PC-9 (cell line): ENCODE measurements around the gene ACP4. TPM values are rescaled to one million over a fixed set of nuclear protein-coding genes. Genes with fewer than 3 reads are reported as not detected.

Source experiments
- BruUV-seq: library from RNA; stranded (reverse); fragments of 400-500 nt; replicated peaks from 2 replicates; lab custom pipeline; 2021; lab: Mats Ljungman, UMichigan
- CTCF ChIA-PET: fragments of 300-600 bp; sonication (Branson Sonifier 250); formaldehyde crosslinking; loops from one replicate; lab custom pipeline; 2022; ENCODE audit warnings: antibody characterized with exemption; lab: Charles Lee
- POLR2A ChIA-PET: fragments of 300-600 bp; sonication (Branson Sonifier 250); formaldehyde crosslinking; loops from one replicate; lab custom pipeline; 2022; ENCODE audit warnings: antibody characterized with exemption; ENCODE audit not compliant: unreplicated experiment; lab: Charles Lee
- DNase-seq, 2 experiments: peaks; one replicate each; pipeline versions ENCODE4 v3.0.0 to v3.0.0-alpha.2; 2015 to 2022; ENCODE audit warnings: mixed read lengths in 1 of 2
- H2AFZ ChIP-seq: fragments of 200-600 bp; sonication (generic); 2 replicates; pipeline ENCODE4 v1.8.1; 2017; ENCODE audit warnings: antibody characterized with exemption
- H3F3A ChIP-seq: fragments of 200-600 bp; sonication (generic); 2 replicates; pipeline ENCODE4 v1.8.1; 2017; ENCODE audit warnings: antibody characterized with exemption, mild to moderate bottlenecking, low read depth; ENCODE audit not compliant: insufficient read depth
- H3K27ac ChIP-seq: fragments of 200-600 bp; sonication (generic); 2 replicates; pipeline ENCODE4 v1.6.1; 2016; ENCODE audit warnings: mixed run types
- H3K27me3 ChIP-seq: fragments of 200-600 bp; sonication (generic); 2 replicates; pipeline ENCODE4 v1.6.1; 2016; ENCODE audit warnings: low read depth, mixed run types; ENCODE audit not compliant: insufficient read depth
- H3K36me3 ChIP-seq: fragments of 200-600 bp; sonication (generic); 2 replicates; pipeline ENCODE4 v1.6.1; 2016; ENCODE audit warnings: low read depth, mixed run types
- H3K4me1 ChIP-seq: fragments of 200-600 bp; sonication (generic); replicated peaks from 2 replicates; pipeline ENCODE4 v1.6.1; 2016; ENCODE audit warnings: mixed run types; ENCODE audit not compliant: insufficient read depth
- H3K4me2 ChIP-seq: fragments of 200-600 bp; sonication (generic); 2 replicates; pipeline ENCODE4 v1.6.1; 2017; ENCODE audit warnings: mixed run types
- H3K4me3 ChIP-seq: fragments of 200-600 bp; sonication (generic); 2 replicates; pipeline ENCODE4 v1.6.1; 2016; ENCODE audit warnings: mixed run types
- H3K79me2 ChIP-seq: fragments of 200-600 bp; sonication (generic); 2 replicates; pipeline ENCODE4 v1.6.1; 2017; ENCODE audit warnings: low read depth, mixed run types
- H3K9me2 ChIP-seq: fragments of 200-600 bp; sonication (generic); 2 replicates; pipeline ENCODE4 v1.8.1; 2017; ENCODE audit warnings: mild to moderate bottlenecking; ENCODE audit not compliant: insufficient read depth
- H3K9me3 ChIP-seq: fragments of 200-600 bp; sonication (generic); 2 replicates; pipeline ENCODE4 v1.8.1; 2016; ENCODE audit warnings: low read depth; ENCODE audit not compliant: insufficient read depth
- H4K20me1 ChIP-seq: fragments of 200-600 bp; sonication (generic); 2 replicates; pipeline ENCODE4 v1.8.1; 2017; ENCODE audit not compliant: insufficient read depth
- CTCF ChIP-seq: fragments of 200-600 bp; sonication (generic); conservative IDR thresholded peaks from 2 replicates; pipeline ENCODE4 v1.6.1; 2017; ENCODE audit warnings: mixed run types, antibody characterized with exemption, mild to moderate bottlenecking, moderate library complexity
- EZH2 ChIP-seq: fragments of 200-600 bp; sonication (generic); IDR thresholded peaks from 2 replicates; pipeline ENCODE4 v1.8.0; 2017; ENCODE audit warnings: antibody characterized with exemption, low read depth
- intact Hi-C: fragments of 100-400 bp; cut with micrococcal nuclease; formaldehyde crosslinking; loops from one replicate; pipeline ENCODE4 v1.10.0; 2022; ENCODE audit not compliant: unreplicated experiment
- total RNA-seq: library from RNA; stranded (reverse); gene quantifications from 2 replicates; pipeline ENCODE4 v1.2.3, GENCODE V29; 2021

ACP4 gene
- total RNA-seq, 1 experiment from 2014 or later, result not detected

- H3K27ac ChIP-seq, result no peak overlapping the region
- no peaks in the 10 kb centered on the region for H3K9me2 ChIP-seq
- DNase-seq, result no peak
- BruUV-seq, result no TSS peak
- no peak overlapping the region for H2AFZ ChIP-seq
- no peak overlapping the region for H3K4me3 ChIP-seq
- H3K4me1 ChIP-seq, result peaks cover 12% of the 10 kb centered on the region; the same call in 1 of the 2 replicates
- ChIA-PET POLR2A (no interaction called here), CTCF (interaction anchor here (0.6 kb wide), 1 partner anchor 263 kb away, joined by 3 read pairs; no protein-coding TSS in a partner anchor)
- no peaks in the 10 kb centered on the region for H3K79me2 ChIP-seq
- no peaks in the 10 kb centered on the region for H3K9me3 ChIP-seq
- no peak overlapping the region for H3K4me2 ChIP-seq
- intact Hi-C loops, result no loop called here
- TF ChIP-seq CTCF (no peak), EZH2 (no peak)
- H4K20me1 ChIP-seq, result no peaks in the 10 kb centered on the region
- peaks cover 8% of the 10 kb centered on the region for H3F3A ChIP-seq
- H3K27me3 ChIP-seq, result peaks cover 26% of the 10 kb centered on the region
- H3K36me3 ChIP-seq, result no peaks in the 10 kb centered on the region
These were observed 42.5 kb downstream of the ACP4 start for GRCh38 chr19:50832666-50833065.

- CTCF ChIA-PET, result no interaction called here
- BruUV-seq, result no TSS peak
- H3K27ac ChIP-seq, result no peak within 1 kb of the TSS
These were observed 43.0 kb downstream of the ACP4 start, which contains the start of gene KLK15 for GRCh38 chr19:50833117-50833801. KLK15 (minus strand) TSS chr19:50833574; CDS start chr19:50831492, 2,082 bp downstream.

GRCh38 chr19:50833802-50834167, 43.6 kb downstream of the ACP4 start:
- Histone ChIP-seq H2AFZ (no peak overlapping the region), H4K20me1 (no peaks in the 10 kb centered on the region), H3K79me2 (no peaks in the 10 kb centered on the region), H3K9me2 (no peaks in the 10 kb centered on the region), H3K4me3 (no peak overlapping the region), H3F3A (peaks cover 8% of the 10 kb centered on the region), H3K27ac (no peak overlapping the region), H3K36me3 (no peaks in the 10 kb centered on the region), H3K9me3 (no peaks in the 10 kb centered on the region), H3K4me2 (no peak overlapping the region), H3K27me3 (peaks cover 17% of the 10 kb centered on the region), H3K4me1 (peaks cover 12% of the 10 kb centered on the region; the same call in 1 of the 2 replicates)
- POLR2A ChIA-PET, result no interaction called here
- intact Hi-C loops, result no loop called here
- TF ChIP-seq CTCF (no peak), EZH2 (no peak)
- no TSS peak for BruUV-seq
- CTCF ChIA-PET, result no interaction called here
- no peak for DNase-seq

More at GRCh38 chr19:50833117-50833801, 43.0 kb downstream of the ACP4 start, which contains the start of gene KLK15:
- no peak within 1 kb of the TSS for H3K4me2 ChIP-seq
- peaks cover 8% of the 10 kb centered on the region for H3F3A ChIP-seq
- H3K27me3 ChIP-seq, result peaks cover 20% of the 10 kb centered on the region
- H3K36me3 ChIP-seq, result no peaks in the 10 kb centered on the region
- DNase-seq, result no peak
- intact Hi-C loops, result no loop called here
- no peak within 1 kb of the TSS for H3K4me3 ChIP-seq
- no peaks in the 10 kb centered on the region for H4K20me1 ChIP-seq
- no peak for TF ChIP-seq CTCF
- TF ChIP-seq EZH2, result no peak
- POLR2A ChIA-PET, result no interaction called here
- H3K9me3 ChIP-seq, result no peaks in the 10 kb centered on the region
- no peaks in the 10 kb centered on the region for H3K79me2 ChIP-seq
- no peaks in the 10 kb centered on the region for H3K9me2 ChIP-seq
- H3K4me1 ChIP-seq, result peaks cover 12% of the 10 kb centered on the region; the same call in 1 of the 2 replicates
- no peak within 1 kb of the TSS for H2AFZ ChIP-seq
